ENCODE measurements around the gene TREX2. TPM values are rescaled to one million over a fixed set of nuclear protein-coding genes. Genes with fewer than 3 reads are reported as not detected.

TREX2 gene
- total and polyA plus RNA-seq, 2 donors (not counting 1 experiment from before 2014, with no cell fraction given), result 3.3 to 3.8 TPM

GRCh38 chrX:153433161-153433680 lies 12.6 kb downstream of the TREX2 start:
- H2AFZ ChIP-seq (ENCODE audit: insufficient read depth, low read depth, low read length, poor library complexity, severe bottlenecking), result no peak overlapping the region
- Mint-ChIP-seq H3K4me1 (no peaks in the 10 kb centered on the region), H3K9me3 (ENCODE audit: insufficient read depth) (no peaks in the 10 kb centered on the region), H3K27ac (no peak overlapping the region), H3K4me3 (no peak overlapping the region), H3K27me3 (peaks cover 3% of the 10 kb centered on the region)
- H3K9me3 ChIP-seq (ENCODE audit: control extremely low read depth in 1 of 3, control insufficient read depth in 2 of 3, insufficient read depth in 1 of 3, low read length in 2 of 3), result peaks cover 0 to 5% (median 0%) of the 10 kb centered on the region in 3 donors
- no peaks in the 10 kb centered on the region for H3K27me3 ChIP-seq (replicated peaks in 1 of 4; ENCODE audit: control extremely low read depth in 1 of 4, control insufficient read depth in 3 of 4, insufficient read depth in 4 of 4, low read length in 3 of 4)
- H3K4me1 ChIP-seq (ENCODE audit: control insufficient read depth in 2 of 2, insufficient read depth in 2 of 2, low read length in 2 of 2), result no peaks in the 10 kb centered on the region
- no peaks in the 10 kb centered on the region for H4K20me1 ChIP-seq (ENCODE audit: control insufficient read depth, insufficient read depth, low read length, poor library complexity, severe bottlenecking)
- CTCF ChIA-PET, result no interaction called here
- 96% methylated on average over 4 of the region's 12 CpGs for WGBS (ENCODE audit: insufficient coverage)
- intact Hi-C loops (cut with micrococcal nuclease), result no loop called here
- no peak for ATAC-seq (ENCODE audit: low read depth)
- H3K27ac ChIP-seq (ENCODE audit: low read length in 2 of 2), result no peak overlapping the region
- no peak for DNase-seq
- H3K4me3 ChIP-seq (ENCODE audit: control extremely low read depth in 1 of 5, extremely low read depth in 1 of 5, insufficient read depth in 1 of 5, low read depth in 2 of 5, low read length in 4 of 5), result no peak overlapping the region
- POLR2A ChIA-PET, result no interaction called here
- no peak overlapping the region for H3K9ac ChIP-seq (ENCODE audit: low read length)
- no peaks in the 10 kb centered on the region for H3K79me2 ChIP-seq (ENCODE audit: control insufficient read depth, insufficient read depth, low read length)
- no peaks in the 10 kb centered on the region for H3K36me3 ChIP-seq (replicated peaks in 1 of 2; ENCODE audit: control extremely low read depth in 1 of 2, control insufficient read depth in 1 of 2, extremely low read depth in 1 of 2, insufficient read depth in 2 of 2, low read length in 1 of 2)
- TF ChIP-seq EZH2 (IDR thresholded peaks at IDR 0.05; ENCODE audit: borderline replicate concordance, insufficient read depth, low read depth, low read length, poor library complexity, severe bottlenecking) (no peak), CTCF (IDR thresholded peaks at IDR 0.05) (no peak)
- H3K4me2 ChIP-seq (replicated peaks; ENCODE audit: low read depth, low read length, poor library complexity, severe bottlenecking), result no peak overlapping the region

GRCh38 chrX:153430796-153431195 lies 15.1 kb downstream of the TREX2 start:
- H3K4me1 Mint-ChIP-seq, result no peaks in the 10 kb centered on the region
- no peaks in the 10 kb centered on the region for H3K9me3 Mint-ChIP-seq (ENCODE audit: insufficient read depth)
- H3K4me2 ChIP-seq (replicated peaks; ENCODE audit: low read depth, low read length, poor library complexity, severe bottlenecking), result no peak overlapping the region
- ChIA-PET POLR2A (no interaction called here), CTCF (no interaction called here)
- intact Hi-C loops (cut with micrococcal nuclease), result no loop called here
- H3K27me3 ChIP-seq (replicated peaks in 1 of 4; ENCODE audit: control extremely low read depth in 1 of 4, control insufficient read depth in 3 of 4, insufficient read depth in 4 of 4, low read length in 3 of 4), result no peaks in the 10 kb centered on the region
- peaks cover 3% of the 10 kb centered on the region for H3K27me3 Mint-ChIP-seq
- no peak for DNase-seq
- no peak overlapping the region for H3K4me3 Mint-ChIP-seq
- no peaks in the 10 kb centered on the region for H3K79me2 ChIP-seq (ENCODE audit: control insufficient read depth, insufficient read depth, low read length)
- no peaks in the 10 kb centered on the region for H3K36me3 ChIP-seq (replicated peaks in 1 of 2; ENCODE audit: control extremely low read depth in 1 of 2, control insufficient read depth in 1 of 2, extremely low read depth in 1 of 2, insufficient read depth in 2 of 2, low read length in 1 of 2)
- no peak for ATAC-seq (ENCODE audit: low read depth)
- no peak overlapping the region for H3K27ac Mint-ChIP-seq
- TF ChIP-seq CTCF (IDR thresholded peaks at IDR 0.05) (no peak), EZH2 (IDR thresholded peaks at IDR 0.05; ENCODE audit: borderline replicate concordance, insufficient read depth, low read depth, low read length, poor library complexity, severe bottlenecking) (no peak)
- no peaks in the 10 kb centered on the region for H3K4me1 ChIP-seq (ENCODE audit: control insufficient read depth in 2 of 2, insufficient read depth in 2 of 2, low read length in 2 of 2)
- H3K4me3 ChIP-seq (ENCODE audit: control extremely low read depth in 1 of 5, extremely low read depth in 1 of 5, insufficient read depth in 1 of 5, low read depth in 2 of 5, low read length in 4 of 5), result no peak overlapping the region
- 95% methylated on average over 4 of the region's 6 CpGs for WGBS (ENCODE audit: insufficient coverage)
- H3K9ac ChIP-seq (ENCODE audit: low read length), result no peak overlapping the region
- no peak overlapping the region for H3K27ac ChIP-seq (ENCODE audit: low read length in 2 of 2)
- H4K20me1 ChIP-seq (ENCODE audit: control insufficient read depth, insufficient read depth, low read length, poor library complexity, severe bottlenecking), result no peaks in the 10 kb centered on the region
- H3K9me3 ChIP-seq (ENCODE audit: control extremely low read depth in 1 of 3, control insufficient read depth in 2 of 3, insufficient read depth in 1 of 3, low read length in 2 of 3), result peaks cover 0 to 5% (median 0%) of the 10 kb centered on the region in 3 donors
- H2AFZ ChIP-seq (ENCODE audit: insufficient read depth, low read depth, low read length, poor library complexity, severe bottlenecking), result no peak overlapping the region
